Neural progenitor cell (in vitro differentiated cells): ENCODE results near the gene GPATCH4. TPM values are rescaled to one million over a fixed set of nuclear protein-coding genes. Genes with fewer than 3 reads are reported as not detected.

ENCODE experiments used
- DNase-seq: peaks from one replicate; pipeline ENCODE4 v3.0.0-alpha.2; 2016; ENCODE audit warnings: low spot score
- H2AFZ ChIP-seq: fragments of 200-600 bp; sonication (generic); replicated peaks from 2 replicates; pipeline ENCODE4 v1.6.1; 2016; ENCODE audit warnings: antibody characterized with exemption
- H3F3A ChIP-seq: fragments of 200-600 bp; sonication (generic); 2 replicates; pipeline ENCODE4 v1.6.1; 2016; ENCODE audit warnings: antibody characterized with exemption, low read depth
- H3K27ac ChIP-seq: fragments of 200-600 bp; sonication (generic); 2 replicates; pipeline ENCODE4 v1.5.1; 2016; ENCODE audit warnings: mild to moderate bottlenecking
- H3K27me3 ChIP-seq: fragments of 200-600 bp; sonication (generic); 2 replicates; pipeline ENCODE4 v1.6.1; 2016; ENCODE audit warnings: mild to moderate bottlenecking, moderate library complexity
- H3K36me3 ChIP-seq: fragments of 200-600 bp; sonication (generic); 2 replicates; pipeline ENCODE4 v1.5.1; 2016
- H3K4me1 ChIP-seq: fragments of 200-600 bp; sonication (generic); 2 replicates; pipeline ENCODE4 v1.6.1; 2016; ENCODE audit warnings: mixed run types
- H3K4me2 ChIP-seq: fragments of 200-600 bp; sonication (generic); 2 replicates; pipeline ENCODE4 v1.6.1; 2016
- H3K4me3 ChIP-seq: fragments of 200-600 bp; sonication (generic); 2 replicates; pipeline ENCODE4 v1.5.1; 2016
- H3K79me2 ChIP-seq: fragments of 200-600 bp; sonication (generic); 2 replicates; pipeline ENCODE4 v1.6.1; 2016; ENCODE audit warnings: low read depth
- H3K9ac ChIP-seq: fragments of 200-600 bp; sonication (generic); 2 replicates; pipeline ENCODE4 v1.6.1; 2016
- H3K9me3 ChIP-seq: fragments of 200-600 bp; sonication (generic); 2 replicates; pipeline ENCODE4 v1.5.1; 2016; ENCODE audit warnings: low read depth
- H4K20me1 ChIP-seq: fragments of 200-600 bp; sonication (generic); 2 replicates; pipeline ENCODE4 v1.6.1; 2016; ENCODE audit warnings: low read depth
- H3K27ac Mint-ChIP-seq: 3 replicates; pipeline ENCODE4 v1.8.0; 2021; ENCODE audit warnings: mixed read lengths
- H3K27me3 Mint-ChIP-seq: 2 replicates; pipeline ENCODE4 v1.8.0; 2022; ENCODE audit warnings: low read depth, mild to moderate bottlenecking, inconsistent platforms, moderate library complexity, mixed read lengths; ENCODE audit not compliant: insufficient read depth
- H3K36me3 Mint-ChIP-seq: 3 replicates; pipeline ENCODE4 v1.8.0; 2021; ENCODE audit warnings: mixed read lengths
- H3K4me1 Mint-ChIP-seq: 3 replicates; pipeline ENCODE4 v1.8.0; 2021; ENCODE audit warnings: mixed read lengths
- H3K4me3 Mint-ChIP-seq: 3 replicates; pipeline ENCODE4 v1.8.0; 2021; ENCODE audit warnings: mild to moderate bottlenecking, moderate library complexity, mixed read lengths
- H3K9me3 Mint-ChIP-seq: 3 replicates; pipeline ENCODE4 v1.8.0; 2020; ENCODE audit warnings: mixed read lengths
- EZH2 ChIP-seq: fragments of 200-600 bp; sonication (generic); IDR thresholded peaks from 2 replicates; pipeline ENCODE4 v1.6.1; 2017; ENCODE audit warnings: antibody characterized with exemption, mild to moderate bottlenecking, moderate library complexity
- EZH2phosphoT487 ChIP-seq: fragments of 200-600 bp; sonication (generic); IDR thresholded peaks from 2 replicates; pipeline ENCODE4 v1.6.1; 2017; ENCODE audit warnings: antibody characterized with exemption
- total RNA-seq: library from RNA; depleted of rRNA; stranded (reverse); fragments of >200 nt; gene quantifications from 2 replicates; pipeline ENCODE4 v1.2.3, GENCODE V29; 2015; ENCODE audit warnings: low replicate concordance
- TF ChIP-seq, protein P1 (sequence below): fragments of 200-600 bp; sonication (generic); IDR thresholded peaks from 2 replicates; pipeline ENCODE4 v1.5.1; 2017; ENCODE audit warnings: antibody characterized with exemption, mild to moderate bottlenecking

Gene GPATCH4
- total RNA-seq, 1 donor from 2014 or later = 17.2 TPM

DNA sequence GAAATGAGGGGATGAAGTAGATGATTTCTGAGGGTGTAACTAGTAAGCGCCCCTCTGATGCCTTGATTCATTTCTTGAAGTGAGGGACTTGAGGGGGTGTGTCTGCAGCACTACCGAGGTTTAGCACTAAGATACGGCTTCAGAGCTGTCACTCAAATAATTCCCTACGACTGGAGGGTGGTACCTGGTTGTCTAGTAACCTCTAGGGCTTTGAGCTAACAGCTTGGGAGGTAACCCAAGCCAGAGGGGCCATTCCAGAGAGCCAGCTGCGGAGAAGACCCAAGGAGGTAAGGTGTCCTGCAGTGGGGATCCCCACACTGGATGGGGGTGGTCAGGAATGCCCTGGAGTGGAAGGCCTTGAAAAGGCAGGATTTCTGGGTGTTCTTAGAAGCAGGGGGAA is 21.8 kb downstream of the GPATCH4 start, which contains the start of gene TTC24:
TSS of gene TTC24 (plus strand) at position 252 of the 400 bp plus-strand sequence. CDS start 1,642 bp downstream, outside the sequence.
- Histone ChIP-seq H3K79me2 (no peaks in the 10 kb centered on the region), H3K27me3 (no peaks in the 10 kb centered on the region), H3K4me2 (no peak within 1 kb of the TSS), H2AFZ (no peak within 1 kb of the TSS), H3K9ac (no peak within 1 kb of the TSS), H3K9me3 (no peaks in the 10 kb centered on the region), H3K27ac (no peak within 1 kb of the TSS), H3F3A (no peaks in the 10 kb centered on the region), H4K20me1 (no peaks in the 10 kb centered on the region), H3K36me3 (no peaks in the 10 kb centered on the region), H3K4me1 (no peaks in the 10 kb centered on the region), H3K4me3 (no peak within 1 kb of the TSS)
- Mint-ChIP-seq H3K36me3 (no peaks in the 10 kb centered on the region), H3K4me1 (peaks cover 11% of the 10 kb centered on the region), H3K27me3 (peaks cover 7% of the 10 kb centered on the region), H3K9me3 (no peaks in the 10 kb centered on the region), H3K4me3 (no peak within 1 kb of the TSS), H3K27ac (peak within 1 kb of the TSS; percentile 79)
- DNase-seq = no peak
- TF ChIP-seq EZH2phosphoT487 = no peak
- no peak for TF ChIP-seq EZH2
- TF ChIP-seq, protein P1, sequence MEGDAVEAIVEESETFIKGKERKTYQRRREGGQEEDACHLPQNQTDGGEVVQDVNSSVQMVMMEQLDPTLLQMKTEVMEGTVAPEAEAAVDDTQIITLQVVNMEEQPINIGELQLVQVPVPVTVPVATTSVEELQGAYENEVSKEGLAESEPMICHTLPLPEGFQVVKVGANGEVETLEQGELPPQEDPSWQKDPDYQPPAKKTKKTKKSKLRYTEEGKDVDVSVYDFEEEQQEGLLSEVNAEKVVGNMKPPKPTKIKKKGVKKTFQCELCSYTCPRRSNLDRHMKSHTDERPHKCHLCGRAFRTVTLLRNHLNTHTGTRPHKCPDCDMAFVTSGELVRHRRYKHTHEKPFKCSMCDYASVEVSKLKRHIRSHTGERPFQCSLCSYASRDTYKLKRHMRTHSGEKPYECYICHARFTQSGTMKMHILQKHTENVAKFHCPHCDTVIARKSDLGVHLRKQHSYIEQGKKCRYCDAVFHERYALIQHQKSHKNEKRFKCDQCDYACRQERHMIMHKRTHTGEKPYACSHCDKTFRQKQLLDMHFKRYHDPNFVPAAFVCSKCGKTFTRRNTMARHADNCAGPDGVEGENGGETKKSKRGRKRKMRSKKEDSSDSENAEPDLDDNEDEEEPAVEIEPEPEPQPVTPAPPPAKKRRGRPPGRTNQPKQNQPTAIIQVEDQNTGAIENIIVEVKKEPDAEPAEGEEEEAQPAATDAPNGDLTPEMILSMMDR = no peak

- H3K36me3 Mint-ChIP-seq = no peaks in the 10 kb centered on the region
- Histone ChIP-seq H3K79me2 (no peaks in the 10 kb centered on the region), H3K4me1 (no peaks in the 10 kb centered on the region), H3K4me3 (no peak overlapping the region), H3K27me3 (no peaks in the 10 kb centered on the region), H3K36me3 (no peaks in the 10 kb centered on the region), H3K27ac (no peak overlapping the region), H3K9me3 (no peaks in the 10 kb centered on the region), H3K4me2 (no peak overlapping the region), H4K20me1 (no peaks in the 10 kb centered on the region), H2AFZ (peak overlapping the region; percentile 45), H3K9ac (no peak overlapping the region), H3F3A (no peaks in the 10 kb centered on the region)
- TF ChIP-seq EZH2phosphoT487 = no peak
- TF ChIP-seq, protein P1 = no peak
- no peak for TF ChIP-seq EZH2
- no peak for DNase-seq
- peak overlapping the region; percentile 24 for H3K4me3 Mint-ChIP-seq
- H3K27me3 Mint-ChIP-seq = peaks cover 9% of the 10 kb centered on the region
- peak overlapping the region; percentile 20 for H3K27ac Mint-ChIP-seq
- H3K9me3 Mint-ChIP-seq = no peaks in the 10 kb centered on the region
- H3K4me1 Mint-ChIP-seq = peaks cover 8% of the 10 kb centered on the region
These were observed 23.2 kb downstream of the GPATCH4 start for GRCh38 chr1:156578055-156578454.

GRCh38 chr1:156577550-156577949 is 23.7 kb downstream of the GPATCH4 start:
- Mint-ChIP-seq H3K4me3 (peak overlapping the region; percentile 24), H3K27ac (peak overlapping the region; percentile 20), H3K4me1 (peaks cover 11% of the 10 kb centered on the region), H3K36me3 (no peaks in the 10 kb centered on the region), H3K9me3 (no peaks in the 10 kb centered on the region), H3K27me3 (peaks cover 8% of the 10 kb centered on the region)
- Histone ChIP-seq H3K79me2 (no peaks in the 10 kb centered on the region), H3K9ac (no peak overlapping the region), H3K27ac (no peak overlapping the region), H4K20me1 (no peaks in the 10 kb centered on the region), H3K36me3 (no peaks in the 10 kb centered on the region), H3K4me2 (no peak overlapping the region), H2AFZ (peak overlapping the region; percentile 45), H3F3A (no peaks in the 10 kb centered on the region), H3K27me3 (no peaks in the 10 kb centered on the region), H3K9me3 (no peaks in the 10 kb centered on the region), H3K4me3 (no peak overlapping the region), H3K4me1 (no peaks in the 10 kb centered on the region)
- TF ChIP-seq, protein P1 = no peak
- TF ChIP-seq EZH2phosphoT487 (no peak), EZH2 (no peak)
- DNase-seq = no peak
